Muscle of leg (tissue), 11 donors: ENCODE measurements around the gene HADH. TPM values are rescaled to one million over a fixed set of nuclear protein-coding genes. Genes with fewer than 3 reads are reported as not detected.

Experiments used
- DNase-seq: peaks from one replicate; pipeline ENCODE4 v3.0.0; 2013
- H3K27ac ChIP-seq: one replicate; pipeline ENCODE4 v1.5.1; 2013; ENCODE audit warnings: mild to moderate bottlenecking, low read length, control low read depth
- H3K27me3 ChIP-seq: one replicate; pipeline ENCODE4 v1.6.1; 2013; ENCODE audit warnings: low read length; ENCODE audit not compliant: control insufficient read depth, insufficient read depth
- H3K36me3 ChIP-seq: one replicate; pipeline ENCODE4 v1.6.1; 2013; ENCODE audit warnings: low read length; ENCODE audit not compliant: control insufficient read depth, insufficient read depth
- H3K4me1 ChIP-seq: one replicate; pipeline ENCODE4 v1.6.1; 2013; ENCODE audit warnings: low read length; ENCODE audit not compliant: control insufficient read depth, insufficient read depth
- H3K4me3 ChIP-seq: one replicate; pipeline ENCODE4 v1.5.1; 2013; ENCODE audit warnings: low read length, control low read depth
- H3K9me3 ChIP-seq: replicated peaks from 2 replicates; pipeline ENCODE4 v1.6.1; 2013; ENCODE audit warnings: low read depth, low read length; ENCODE audit not compliant: control insufficient read depth
- WGBS: methylation state at CpG from one replicate; pipeline ENCODE4 v1.1.5; 2013; ENCODE audit warnings: missing lambda C conversion rate; ENCODE audit not compliant: insufficient coverage; 5-methylcytosine and 5-hydroxymethylcytosine counted together
- polyA plus RNA-seq, 8 donors: library from polyadenylated mRNA; unstranded; fragments of 120-200 nt; gene quantifications; one replicate each; pipeline versions ENCODE4 v1.2.1 to v1.2.3, GENCODE V29; 2013; ENCODE audit warnings: inconsistent platforms in 1 of 8, low replicate concordance in 1 of 8; ENCODE audit not compliant: insufficient read length in 8 of 8, insufficient read depth in 1 of 8
- total RNA-seq: library from RNA; stranded (reverse); fragments of 120-200 nt; gene quantifications from one replicate; pipeline ENCODE4 v1.2.4, GENCODE V29; 2013

HADH gene
- total and polyA plus RNA-seq, 9 donors: 27.3 to 121 (median 104) TPM

GRCh38 chr4:108078024-108078733 is 88.5 kb downstream of the HADH start:
- Histone ChIP-seq H3K36me3 (no peaks in the 10 kb centered on the region), H3K27me3 (no peaks in the 10 kb centered on the region), H3K27ac (no peak overlapping the region), H3K4me1 (no peaks in the 10 kb centered on the region), H3K4me3 (no peak overlapping the region), H3K9me3 (no peaks in the 10 kb centered on the region)
- no CpG with 5 or more reads among the region's 5 CpGs for WGBS
- DNase-seq: no peak

GRCh38 chr4:108080747-108081146 is 91.1 kb downstream of the HADH start:
- Histone ChIP-seq H3K27ac (no peak overlapping the region), H3K4me3 (no peak overlapping the region), H3K27me3 (no peaks in the 10 kb centered on the region), H3K4me1 (no peaks in the 10 kb centered on the region), H3K9me3 (no peaks in the 10 kb centered on the region), H3K36me3 (no peaks in the 10 kb centered on the region)
- WGBS: 95% methylated on average over 10 of the region's 10 CpGs
- DNase-seq: no peak

- Histone ChIP-seq H3K27ac (no peak overlapping the region), H3K36me3 (no peaks in the 10 kb centered on the region), H3K27me3 (no peaks in the 10 kb centered on the region), H3K4me3 (no peak overlapping the region), H3K4me1 (no peaks in the 10 kb centered on the region), H3K9me3 (no peaks in the 10 kb centered on the region)
- no peak for DNase-seq
- 86% methylated on average over 10 of the region's 16 CpGs for WGBS
These were observed 91.6 kb downstream of the HADH start for GRCh38 chr4:108081256-108081655.

Other genes with a start within 250 kb of the HADH start
- 14.8 TPM for gene SGMS2, start 165.0 kb upstream of the HADH start, total RNA-seq
- 10 to 100 TPM in 1 of 8 donors, 1 to 10 TPM in 7; 6.9 to 12.6 (median 8.5) TPM for gene SGMS2, start 165.0 kb upstream of the HADH start, polyA plus RNA-seq
- gene CYP2U1, start 58.3 kb upstream of the HADH start, total RNA-seq: 6.1 TPM
- gene CYP2U1, start 58.3 kb upstream of the HADH start, polyA plus RNA-seq: 1 to 10 TPM; 3.6 to 5.8 (median 4.1) TPM
- 3.4 TPM for gene LEF1, start 179.0 kb downstream of the HADH start, total RNA-seq
- 10 to 100 TPM in 1 of 8 donors, 1 to 10 TPM in 7; 3.4 to 35.5 (median 4.5) TPM for gene LEF1, start 179.0 kb downstream of the HADH start, polyA plus RNA-seq